Liver (tissue), 9 donors: ENCODE data around the gene DISP3. TPM values are rescaled to one million over a fixed set of nuclear protein-coding genes. Genes with fewer than 3 reads are reported as not detected.

Experiments
- DNase-seq: peaks from one replicate; pipeline ENCODE4 v3.0.0-alpha.2; 2017; ENCODE audit warnings: low spot score
- H3K27ac ChIP-seq, 2 donors: one replicate each; pipeline ENCODE4 v1.7.0; 2013; ENCODE audit warnings: inconsistent platforms in 2 of 2, low read length in 2 of 2, control low read depth in 1 of 2, low read depth in 1 of 2, mild to moderate bottlenecking in 1 of 2
- H3K27me3 ChIP-seq, 4 donors: one replicate each; pipeline versions ENCODE4 v1.6.1 to v1.7.0; 2013; ENCODE audit warnings: low read length in 3 of 4, inconsistent platforms in 1 of 4, mild to moderate bottlenecking in 1 of 4, moderate library complexity in 1 of 4; ENCODE audit not compliant: control insufficient read depth in 4 of 4, insufficient read depth in 4 of 4
- H3K36me3 ChIP-seq, 4 donors: one replicate each; pipeline versions ENCODE4 v1.6.1 to v1.7.0; 2013; ENCODE audit warnings: low read length in 3 of 4, mild to moderate bottlenecking in 3 of 4, low read depth in 1 of 4, moderate library complexity in 1 of 4; ENCODE audit not compliant: control insufficient read depth in 4 of 4, insufficient read depth in 3 of 4
- H3K4me1 ChIP-seq, 4 donors: one replicate each; pipeline versions ENCODE4 v1.6.1 to v1.7.0; 2013; ENCODE audit warnings: low read length in 3 of 4, mild to moderate bottlenecking in 3 of 4, moderate library complexity in 1 of 4; ENCODE audit not compliant: control insufficient read depth in 4 of 4, insufficient read depth in 4 of 4
- H3K4me3 ChIP-seq, 3 donors: one replicate each; pipeline versions ENCODE4 v1.6.1 to v1.7.0; 2013; ENCODE audit warnings: low read length in 3 of 3, control low read depth in 1 of 3, low read depth in 1 of 3, mild to moderate bottlenecking in 1 of 3
- H3K9ac ChIP-seq, 2 donors: one replicate each; pipeline ENCODE4 v1.7.0; 2013; ENCODE audit warnings: low read length in 2 of 2, mild to moderate bottlenecking in 2 of 2, moderate library complexity in 2 of 2, control low read depth in 1 of 2, low read depth in 1 of 2
- H3K9me3 ChIP-seq, 4 donors: one replicate each; pipeline versions ENCODE4 v1.6.1 to v1.7.0; 2013; ENCODE audit warnings: low read length in 3 of 4; ENCODE audit not compliant: control insufficient read depth in 4 of 4
- HNF4A ChIP-seq, 2 donors: conservative IDR thresholded peaks; 2 replicates each; pipeline ENCODE4 v1.6.1; 2016; ENCODE audit warnings: antibody characterized with exemption in 2 of 2, mild to moderate bottlenecking in 2 of 2
- HNF4G ChIP-seq: IDR thresholded peaks from 2 replicates; pipeline ENCODE4 v1.6.1; 2016; ENCODE audit warnings: antibody characterized with exemption
- JUND ChIP-seq, 2 donors: IDR thresholded peaks; 2 replicates each; pipeline ENCODE4 v1.6.1; 2016; ENCODE audit warnings: antibody characterized with exemption in 2 of 2
- NR2F2 ChIP-seq: IDR thresholded peaks from 2 replicates; pipeline ENCODE4 v1.6.1; 2016; ENCODE audit warnings: antibody characterized with exemption
- RXRA ChIP-seq, 2 donors: IDR thresholded peaks; 2 replicates each; pipeline ENCODE4 v1.6.1; 2017 to 2018; ENCODE audit warnings: antibody characterized with exemption in 2 of 2, mild to moderate bottlenecking in 1 of 2
- SP1 ChIP-seq: IDR thresholded peaks from 2 replicates; pipeline ENCODE4 v1.6.1; 2018; ENCODE audit warnings: antibody characterized with exemption, mild to moderate bottlenecking
- TAF1 ChIP-seq: conservative IDR thresholded peaks from 2 replicates; pipeline ENCODE4 v1.6.1; 2016; ENCODE audit warnings: antibody characterized with exemption, mild to moderate bottlenecking
- ZBTB33 ChIP-seq: IDR thresholded peaks from 2 replicates; pipeline ENCODE4 v1.6.1; 2016; ENCODE audit warnings: antibody characterized with exemption
- WGBS: extraction: QIAGEN DNeasy Blood & Tissue Kit; methylation state at CpG from one replicate; pipeline ENCODE4 v1.1.7; 2013; 5-methylcytosine and 5-hydroxymethylcytosine counted together
- polyA plus RNA-seq, 2 donors: library from polyadenylated mRNA; stranded (reverse) in 1 of 2; unstranded in 1 of 2; fragments of 200-250 nt in 1 of 2; fragments of >200 nt in 1 of 2; fragmentation: Nextera tagmentation in 1 of 2; extraction: Ambion mirVana in 1 of 2; gene quantifications; one replicate each; pipeline versions ENCODE4 v1.2.1 to v1.2.3, GENCODE V29; 2013 to 2015
- total RNA-seq, 2 donors: library from RNA; depleted of rRNA; stranded (reverse); fragments of >200 nt; gene quantifications; one replicate each; pipeline ENCODE4 v1.2.3, GENCODE V29; 2014
- TF ChIP-seq, protein P1 (sequence below): IDR thresholded peaks from 2 replicates; pipeline ENCODE4 v1.6.1; 2016; ENCODE audit warnings: antibody characterized with exemption, mild to moderate bottlenecking
- TF ChIP-seq, protein P2 (sequence below): fragments of 150-350 bp; IDR thresholded peaks from 2 replicates; pipeline ENCODE4 v1.5.1; 2017; ENCODE audit warnings: improper control_type of control experiment, low read depth, low read length; ENCODE audit not compliant: missing input control
- donor health status: healthy.
- donor health status: healthy.
- donor health status: healthy.
- donor health status: healthy.
- donor health status: healthy.

Gene DISP3
- total and polyA plus RNA-seq, 4 donors = 0.02 to 0.08 TPM; not detected in 2

GRCh38 chr1:11431941-11432507, 46.9 kb upstream of the DISP3 start (continued):
- TF ChIP-seq, protein P1, sequence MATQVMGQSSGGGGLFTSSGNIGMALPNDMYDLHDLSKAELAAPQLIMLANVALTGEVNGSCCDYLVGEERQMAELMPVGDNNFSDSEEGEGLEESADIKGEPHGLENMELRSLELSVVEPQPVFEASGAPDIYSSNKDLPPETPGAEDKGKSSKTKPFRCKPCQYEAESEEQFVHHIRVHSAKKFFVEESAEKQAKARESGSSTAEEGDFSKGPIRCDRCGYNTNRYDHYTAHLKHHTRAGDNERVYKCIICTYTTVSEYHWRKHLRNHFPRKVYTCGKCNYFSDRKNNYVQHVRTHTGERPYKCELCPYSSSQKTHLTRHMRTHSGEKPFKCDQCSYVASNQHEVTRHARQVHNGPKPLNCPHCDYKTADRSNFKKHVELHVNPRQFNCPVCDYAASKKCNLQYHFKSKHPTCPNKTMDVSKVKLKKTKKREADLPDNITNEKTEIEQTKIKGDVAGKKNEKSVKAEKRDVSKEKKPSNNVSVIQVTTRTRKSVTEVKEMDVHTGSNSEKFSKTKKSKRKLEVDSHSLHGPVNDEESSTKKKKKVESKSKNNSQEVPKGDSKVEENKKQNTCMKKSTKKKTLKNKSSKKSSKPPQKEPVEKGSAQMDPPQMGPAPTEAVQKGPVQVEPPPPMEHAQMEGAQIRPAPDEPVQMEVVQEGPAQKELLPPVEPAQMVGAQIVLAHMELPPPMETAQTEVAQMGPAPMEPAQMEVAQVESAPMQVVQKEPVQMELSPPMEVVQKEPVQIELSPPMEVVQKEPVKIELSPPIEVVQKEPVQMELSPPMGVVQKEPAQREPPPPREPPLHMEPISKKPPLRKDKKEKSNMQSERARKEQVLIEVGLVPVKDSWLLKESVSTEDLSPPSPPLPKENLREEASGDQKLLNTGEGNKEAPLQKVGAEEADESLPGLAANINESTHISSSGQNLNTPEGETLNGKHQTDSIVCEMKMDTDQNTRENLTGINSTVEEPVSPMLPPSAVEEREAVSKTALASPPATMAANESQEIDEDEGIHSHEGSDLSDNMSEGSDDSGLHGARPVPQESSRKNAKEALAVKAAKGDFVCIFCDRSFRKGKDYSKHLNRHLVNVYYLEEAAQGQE = no peak
- TF ChIP-seq TAF1 = no peak
- no peak for TF ChIP-seq HNF4G
- no peak for TF ChIP-seq NR2F2
- no peak for TF ChIP-seq HNF4A (conservative IDR thresholded peaks at IDR 0.05)

DNA sequence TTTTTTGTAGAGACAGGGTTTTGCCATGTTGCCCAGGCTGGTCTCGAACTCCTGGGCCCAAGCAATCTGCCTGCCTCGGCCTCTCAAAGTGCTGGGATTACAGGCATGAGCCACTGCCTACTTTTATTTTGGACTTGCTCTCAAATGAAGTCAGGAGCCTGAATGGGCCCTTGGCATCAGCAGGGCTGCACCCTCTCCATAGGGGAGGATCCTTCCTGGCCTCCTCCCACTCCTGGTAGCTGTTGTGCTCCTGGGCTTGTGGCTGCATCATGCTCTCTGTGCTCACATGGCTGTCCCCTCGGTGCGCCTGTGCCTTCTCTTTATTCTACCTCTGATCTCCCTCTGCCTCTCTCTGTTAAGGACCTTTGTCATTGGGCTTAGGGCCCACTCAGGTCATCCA, 46.4 kb upstream of the DISP3 start:
- WGBS = 77% methylated on average over 4 of the region's 4 CpGs
- H3K9ac ChIP-seq = no peak overlapping the region
- H3K27me3 ChIP-seq = peaks cover 0 to 3% (median 0%) of the 10 kb centered on the region in 4 donors
- H3K4me3 ChIP-seq = no peak overlapping the region
- H3K9me3 ChIP-seq = no peaks in the 10 kb centered on the region
- no peak for DNase-seq
- H3K27ac ChIP-seq = no peak overlapping the region
- TF ChIP-seq, protein P1 = no peak
- TF ChIP-seq ZBTB33 (no peak), SP1 (no peak), RXRA (IDR thresholded peaks at IDR 0.05) (no peak), JUND (IDR thresholded peaks at IDR 0.05) (no peak), NR2F2 (no peak), HNF4G (no peak)
- TF ChIP-seq, protein P2, sequence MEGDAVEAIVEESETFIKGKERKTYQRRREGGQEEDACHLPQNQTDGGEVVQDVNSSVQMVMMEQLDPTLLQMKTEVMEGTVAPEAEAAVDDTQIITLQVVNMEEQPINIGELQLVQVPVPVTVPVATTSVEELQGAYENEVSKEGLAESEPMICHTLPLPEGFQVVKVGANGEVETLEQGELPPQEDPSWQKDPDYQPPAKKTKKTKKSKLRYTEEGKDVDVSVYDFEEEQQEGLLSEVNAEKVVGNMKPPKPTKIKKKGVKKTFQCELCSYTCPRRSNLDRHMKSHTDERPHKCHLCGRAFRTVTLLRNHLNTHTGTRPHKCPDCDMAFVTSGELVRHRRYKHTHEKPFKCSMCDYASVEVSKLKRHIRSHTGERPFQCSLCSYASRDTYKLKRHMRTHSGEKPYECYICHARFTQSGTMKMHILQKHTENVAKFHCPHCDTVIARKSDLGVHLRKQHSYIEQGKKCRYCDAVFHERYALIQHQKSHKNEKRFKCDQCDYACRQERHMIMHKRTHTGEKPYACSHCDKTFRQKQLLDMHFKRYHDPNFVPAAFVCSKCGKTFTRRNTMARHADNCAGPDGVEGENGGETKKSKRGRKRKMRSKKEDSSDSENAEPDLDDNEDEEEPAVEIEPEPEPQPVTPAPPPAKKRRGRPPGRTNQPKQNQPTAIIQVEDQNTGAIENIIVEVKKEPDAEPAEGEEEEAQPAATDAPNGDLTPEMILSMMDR = no peak
- H3K36me3 ChIP-seq = no peaks in the 10 kb centered on the region
- no peaks in the 10 kb centered on the region for H3K4me1 ChIP-seq
